SK-N-SH treated with all-trans-retinoic acid at 6 μM for 48 hours (cell line): ENCODE data around the gene ABCA6.

Source experiments
- ATAC-seq: fragments of 200-7000 bp; cut with Tn5 transposase; 3 replicates; pipeline ENCODE4 v1.9.1; 2020; ENCODE audit warnings: mild to moderate bottlenecking, moderate library complexity
- ARNTL ChIP-seq: fragments of 450-650 bp; formaldehyde crosslinking; IDR thresholded peaks from 2 replicates; pipeline ENCODE4 v1.5.0; 2020; ENCODE audit warnings: low read depth, mild to moderate bottlenecking, moderate library complexity, borderline replicate concordance
- BACH2 ChIP-seq: fragments of 250-450 bp; sonication (Bioruptor Pico); IDR thresholded peaks from 2 replicates; pipeline ENCODE4 v1.9.0; 2021; ENCODE audit warnings: mild to moderate bottlenecking, borderline replicate concordance
- CREB5 ChIP-seq: fragments of 250-450 bp; sonication (Bioruptor Pico); IDR thresholded peaks from 2 replicates; pipeline ENCODE4 v1.5.1; 2020; ENCODE audit warnings: low read depth, mild to moderate bottlenecking, moderate library complexity
- CSDC2 ChIP-seq: fragments of 250-450 bp; sonication (Bioruptor Pico); IDR thresholded peaks from 2 replicates; pipeline ENCODE4 v1.5.0; 2020; ENCODE audit warnings: mild to moderate bottlenecking, moderate library complexity
- ESRRG ChIP-seq: fragments of 250-450 bp; sonication (Bioruptor Pico); IDR thresholded peaks from 2 replicates; pipeline ENCODE4 v1.6.1; 2021; ENCODE audit warnings: mild to moderate bottlenecking
- ISL1 ChIP-seq: fragments of 250-450 bp; sonication (Bioruptor Pico); IDR thresholded peaks from 2 replicates; pipeline ENCODE4 v2.1.2; 2022; ENCODE audit warnings: mild to moderate bottlenecking, moderate library complexity
- OSR1 ChIP-seq: fragments of 250-450 bp; sonication (Bioruptor Pico); IDR thresholded peaks from 2 replicates; pipeline ENCODE4 v1.8.0; 2022; ENCODE audit warnings: moderate library complexity, mild to moderate bottlenecking, inconsistent platforms
- RARB ChIP-seq: fragments of 250-450 bp; sonication (Bioruptor Pico); IDR thresholded peaks from 2 replicates; pipeline ENCODE4 v1.8.0; 2021; ENCODE audit warnings: mild to moderate bottlenecking, moderate library complexity
- TCF4 ChIP-seq: fragments of 250-450 bp; sonication (Bioruptor Pico); IDR thresholded peaks from 2 replicates; pipeline ENCODE4 v1.8.0; 2021; ENCODE audit warnings: mild to moderate bottlenecking, moderate library complexity, borderline replicate concordance
- TOX ChIP-seq: fragments of 250-450 bp; sonication (Bioruptor Pico); IDR thresholded peaks from 2 replicates; pipeline ENCODE4 v1.8.0; 2021; ENCODE audit warnings: mild to moderate bottlenecking, moderate library complexity, borderline replicate concordance
- TSHZ2 ChIP-seq: fragments of 250-450 bp; sonication (Bioruptor Pico); IDR thresholded peaks from 2 replicates; pipeline ENCODE4 v1.5.0; 2020; ENCODE audit warnings: mild to moderate bottlenecking, moderate library complexity
- ZC3H10 ChIP-seq: fragments of 250-450 bp; sonication (Bioruptor Pico); IDR thresholded peaks from 2 replicates; pipeline ENCODE4 v1.5.1; 2021; ENCODE audit warnings: mild to moderate bottlenecking, moderate library complexity
- ZFP3 ChIP-seq: fragments of 250-450 bp; sonication (Bioruptor Pico); IDR thresholded peaks from 2 replicates; pipeline ENCODE4 v1.5.0; 2020; ENCODE audit warnings: mild to moderate bottlenecking, moderate library complexity
- ZFP30 ChIP-seq: fragments of 450-650 bp; formaldehyde crosslinking; IDR thresholded peaks from 2 replicates; pipeline ENCODE4 v1.5.0; 2022; ENCODE audit warnings: mild to moderate bottlenecking, moderate library complexity
- ZNF70 ChIP-seq: fragments of 450-650 bp; formaldehyde crosslinking; IDR thresholded peaks from 2 replicates; pipeline ENCODE4 v1.5.0; 2020; ENCODE audit warnings: mild to moderate bottlenecking, moderate library complexity
- ZNF8 ChIP-seq: fragments of 450-650 bp; formaldehyde crosslinking; IDR thresholded peaks from 2 replicates; pipeline ENCODE4 v1.5.0; 2020; ENCODE audit warnings: mild to moderate bottlenecking, moderate library complexity
- TF ChIP-seq, protein P1 (sequence below): fragments of 250-450 bp; sonication (Bioruptor Pico); IDR thresholded peaks from 2 replicates; pipeline ENCODE4 v1.5.1; 2021; ENCODE audit warnings: mild to moderate bottlenecking, moderate library complexity
- TF ChIP-seq, protein P2 (sequence below): fragments of 250-450 bp; sonication (Bioruptor Pico); IDR thresholded peaks from 2 replicates; pipeline ENCODE4 v1.8.0; 2021; ENCODE audit warnings: low read depth, mild to moderate bottlenecking, moderate library complexity, borderline replicate concordance
- TF ChIP-seq, protein P3 (sequence below): fragments of 250-450 bp; sonication (Bioruptor Pico); IDR thresholded peaks from 2 replicates; pipeline ENCODE4 v1.8.0; 2020; ENCODE audit warnings: mild to moderate bottlenecking, moderate library complexity, borderline replicate concordance

ABCA6 gene

DNA sequence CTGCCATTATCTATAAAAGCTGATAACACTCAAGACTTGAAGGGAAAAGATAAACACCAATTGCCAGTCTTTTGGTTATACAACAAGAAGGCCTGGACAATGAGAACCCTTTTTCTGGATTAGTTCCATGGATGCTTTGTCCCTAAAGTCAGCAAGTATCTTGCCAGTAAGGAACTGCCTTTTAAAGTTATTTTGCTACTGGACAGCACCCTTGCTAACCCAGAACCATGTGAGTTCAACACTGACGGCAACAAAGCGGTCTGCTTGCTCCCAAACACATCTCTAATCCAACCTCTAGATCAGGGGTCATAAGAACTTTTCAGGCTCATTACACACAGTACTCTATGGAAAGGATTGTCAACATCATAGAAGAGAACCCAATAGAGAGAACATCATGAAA, 25.3 kb upstream of the ABCA6 start:
- TF ChIP-seq TOX (CRISPR knock-in tag) (no peak), TCF4 (CRISPR knock-in tag) (no peak), ESRRG (no peak), OSR1 (CRISPR knock-in tag) (no peak), RARB (CRISPR knock-in tag) (no peak), ZC3H10 (CRISPR knock-in tag) (no peak), CSDC2 (CRISPR knock-in tag) (no peak), ARNTL (CRISPR knock-in tag) (no peak), ZNF8 (CRISPR knock-in tag) (no peak), BACH2 (CRISPR knock-in tag) (no peak), CREB5 (CRISPR knock-in tag) (no peak), TSHZ2 (CRISPR knock-in tag) (no peak), ZFP3 (CRISPR knock-in tag) (no peak), ZNF70 (CRISPR knock-in tag) (no peak)
- TF ChIP-seq, protein P1, sequence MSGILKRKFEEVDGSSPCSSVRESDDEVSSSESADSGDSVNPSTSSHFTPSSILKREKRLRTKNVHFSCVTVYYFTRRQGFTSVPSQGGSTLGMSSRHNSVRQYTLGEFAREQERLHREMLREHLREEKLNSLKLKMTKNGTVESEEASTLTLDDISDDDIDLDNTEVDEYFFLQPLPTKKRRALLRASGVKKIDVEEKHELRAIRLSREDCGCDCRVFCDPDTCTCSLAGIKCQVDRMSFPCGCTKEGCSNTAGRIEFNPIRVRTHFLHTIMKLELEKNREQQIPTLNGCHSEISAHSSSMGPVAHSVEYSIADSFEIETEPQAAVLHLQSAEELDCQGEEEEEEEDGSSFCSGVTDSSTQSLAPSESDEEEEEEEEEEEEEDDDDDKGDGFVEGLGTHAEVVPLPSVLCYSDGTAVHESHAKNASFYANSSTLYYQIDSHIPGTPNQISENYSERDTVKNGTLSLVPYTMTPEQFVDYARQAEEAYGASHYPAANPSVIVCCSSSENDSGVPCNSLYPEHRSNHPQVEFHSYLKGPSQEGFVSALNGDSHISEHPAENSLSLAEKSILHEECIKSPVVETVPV (CRISPR knock-in tag): no peak
- TF ChIP-seq, protein P2, sequence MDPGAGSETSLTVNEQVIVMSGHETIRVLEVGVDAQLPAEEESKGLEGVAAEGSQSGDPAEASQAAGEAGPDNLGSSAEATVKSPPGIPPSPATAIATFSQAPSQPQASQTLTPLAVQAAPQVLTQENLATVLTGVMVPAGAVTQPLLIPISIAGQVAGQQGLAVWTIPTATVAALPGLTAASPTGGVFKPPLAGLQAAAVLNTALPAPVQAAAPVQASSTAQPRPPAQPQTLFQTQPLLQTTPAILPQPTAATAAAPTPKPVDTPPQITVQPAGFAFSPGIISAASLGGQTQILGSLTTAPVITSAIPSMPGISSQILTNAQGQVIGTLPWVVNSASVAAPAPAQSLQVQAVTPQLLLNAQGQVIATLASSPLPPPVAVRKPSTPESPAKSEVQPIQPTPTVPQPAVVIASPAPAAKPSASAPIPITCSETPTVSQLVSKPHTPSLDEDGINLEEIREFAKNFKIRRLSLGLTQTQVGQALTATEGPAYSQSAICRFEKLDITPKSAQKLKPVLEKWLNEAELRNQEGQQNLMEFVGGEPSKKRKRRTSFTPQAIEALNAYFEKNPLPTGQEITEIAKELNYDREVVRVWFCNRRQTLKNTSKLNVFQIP (CRISPR knock-in tag): no peak
- no peak for ATAC-seq

DNA sequence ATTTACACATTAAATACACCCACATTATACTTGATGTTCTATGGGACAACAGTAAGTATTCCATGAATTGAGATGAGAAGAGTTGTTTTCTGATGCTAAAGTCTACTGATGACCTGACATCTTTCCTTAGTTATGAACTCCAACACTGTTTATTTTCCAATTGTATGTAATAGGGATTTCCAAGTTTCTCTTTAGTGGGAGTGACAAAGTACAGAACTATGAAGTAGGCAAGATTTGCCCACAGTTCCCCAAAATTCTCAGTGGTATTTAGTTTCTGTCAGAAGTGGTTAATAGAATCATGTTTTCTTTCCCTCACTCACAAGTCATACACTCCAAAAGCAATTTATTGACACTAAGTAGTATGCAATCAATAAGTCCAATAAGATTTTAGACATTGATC, 22.5 kb upstream of the ABCA6 start:
- ATAC-seq: no peak
- TF ChIP-seq OSR1 (CRISPR knock-in tag): no peak
- no peak for TF ChIP-seq ZC3H10 (CRISPR knock-in tag)
- TF ChIP-seq ESRRG: no peak
- no peak for TF ChIP-seq ZNF8 (CRISPR knock-in tag)
- TF ChIP-seq TCF4 (CRISPR knock-in tag): no peak
- no peak for TF ChIP-seq ZFP30 (CRISPR knock-in tag)
- TF ChIP-seq ZFP3 (CRISPR knock-in tag): no peak
- no peak for TF ChIP-seq RARB (CRISPR knock-in tag)
- TF ChIP-seq, protein P2 (CRISPR knock-in tag): no peak
- TF ChIP-seq ISL1 (CRISPR knock-in tag): no peak
- TF ChIP-seq, protein P3, sequence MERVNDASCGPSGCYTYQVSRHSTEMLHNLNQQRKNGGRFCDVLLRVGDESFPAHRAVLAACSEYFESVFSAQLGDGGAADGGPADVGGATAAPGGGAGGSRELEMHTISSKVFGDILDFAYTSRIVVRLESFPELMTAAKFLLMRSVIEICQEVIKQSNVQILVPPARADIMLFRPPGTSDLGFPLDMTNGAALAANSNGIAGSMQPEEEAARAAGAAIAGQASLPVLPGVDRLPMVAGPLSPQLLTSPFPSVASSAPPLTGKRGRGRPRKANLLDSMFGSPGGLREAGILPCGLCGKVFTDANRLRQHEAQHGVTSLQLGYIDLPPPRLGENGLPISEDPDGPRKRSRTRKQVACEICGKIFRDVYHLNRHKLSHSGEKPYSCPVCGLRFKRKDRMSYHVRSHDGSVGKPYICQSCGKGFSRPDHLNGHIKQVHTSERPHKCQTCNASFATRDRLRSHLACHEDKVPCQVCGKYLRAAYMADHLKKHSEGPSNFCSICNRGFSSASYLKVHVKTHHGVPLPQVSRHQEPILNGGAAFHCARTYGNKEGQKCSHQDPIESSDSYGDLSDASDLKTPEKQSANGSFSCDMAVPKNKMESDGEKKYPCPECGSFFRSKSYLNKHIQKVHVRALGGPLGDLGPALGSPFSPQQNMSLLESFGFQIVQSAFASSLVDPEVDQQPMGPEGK (CRISPR knock-in tag): no peak
- no peak for TF ChIP-seq TOX (CRISPR knock-in tag)
- no peak for TF ChIP-seq CREB5 (CRISPR knock-in tag)
